BE2C (cell line): Measurements from ENCODE around the gene DTHD1.

Experiments
- DNase-seq: peaks from one replicate; pipeline ENCODE4 v3.0.0-alpha.2; 2020
- H3K27me3 ChIP-seq: fragments of 250-450 bp; sonication (Bioruptor Pico); 2 replicates; pipeline ENCODE4 v1.5.1; 2020; ENCODE audit warnings: mild to moderate bottlenecking
- H3K36me3 ChIP-seq: fragments of 250-450 bp; sonication (Bioruptor Pico); 2 replicates; pipeline ENCODE4 v1.5.1; 2020; ENCODE audit warnings: mild to moderate bottlenecking
- H3K4me1 ChIP-seq: fragments of 250-450 bp; sonication (Bioruptor Pico); 2 replicates; pipeline ENCODE4 v1.5.1; 2020
- H3K4me3 ChIP-seq: 2 replicates; pipeline ENCODE4 v1.5.1; 2011; ENCODE audit warnings: low read depth, low read length
- H3K9me3 ChIP-seq: fragments of 250-450 bp; sonication (Bioruptor Pico); 2 replicates; pipeline ENCODE4 v1.5.1; 2020
- CTCF ChIP-seq: IDR thresholded peaks from 2 replicates; pipeline ENCODE4 v1.5.1; 2012; ENCODE audit warnings: mild to moderate bottlenecking, low read depth, low read length

DTHD1 gene

DNA sequence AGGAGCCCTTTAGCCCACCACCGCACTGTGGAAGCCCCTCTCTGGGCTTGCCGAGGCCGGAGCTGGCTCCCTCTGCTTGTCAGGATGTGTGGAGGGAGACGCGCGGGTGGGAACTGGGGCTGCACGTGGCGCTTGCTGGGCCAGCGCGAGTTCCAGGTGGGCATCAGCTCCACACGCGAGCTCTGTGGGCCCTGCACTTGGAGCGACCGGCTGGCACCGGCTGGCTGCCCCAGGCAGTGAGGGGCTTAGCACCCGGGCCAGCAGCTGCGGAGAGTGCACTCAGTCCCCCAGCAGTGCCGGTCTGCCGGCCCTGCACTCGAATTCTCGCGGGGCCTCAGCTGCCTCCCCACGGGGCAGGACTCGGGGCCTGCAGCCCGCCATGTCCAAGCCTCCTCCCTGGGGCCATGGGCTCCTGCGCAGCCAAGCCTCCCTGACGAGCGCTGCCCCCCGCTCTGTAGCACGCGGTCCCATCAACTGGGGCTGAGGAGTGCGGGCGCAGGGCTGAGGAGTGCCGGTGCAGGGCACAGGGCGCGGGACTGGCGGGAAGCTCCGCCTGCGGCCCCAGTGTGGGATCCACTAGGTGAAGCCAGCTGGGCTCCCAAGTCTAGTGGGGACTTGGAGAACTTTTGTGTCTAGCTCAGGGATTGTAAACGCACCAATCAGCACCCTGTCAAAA is 93.6 kb downstream of the DTHD1 start:
- Histone ChIP-seq H3K36me3 (no peaks in the 10 kb centered on the region), H3K4me3 (no peak overlapping the region), H3K4me1 (no peaks in the 10 kb centered on the region), H3K27me3 (no peaks in the 10 kb centered on the region), H3K9me3 (no peaks in the 10 kb centered on the region)
- DNase-seq = no peak
- no peak for TF ChIP-seq CTCF

- Histone ChIP-seq H3K4me3 (no peak overlapping the region), H3K36me3 (no peaks in the 10 kb centered on the region)
- no peak for TF ChIP-seq CTCF
Observed at GRCh38 chr4:36385951-36386571, 104.6 kb downstream of the DTHD1 start.

GRCh38 chr4:36386691-36387090 is 105.3 kb downstream of the DTHD1 start:
- Histone ChIP-seq H3K4me1 (no peaks in the 10 kb centered on the region), H3K4me3 (no peak overlapping the region), H3K36me3 (no peaks in the 10 kb centered on the region), H3K27me3 (no peaks in the 10 kb centered on the region), H3K9me3 (no peaks in the 10 kb centered on the region)
- DNase-seq = no peak
- TF ChIP-seq CTCF = no peak

More at GRCh38 chr4:36385951-36386571, 104.6 kb downstream of the DTHD1 start:
- no peak for DNase-seq
- H3K9me3 ChIP-seq = no peaks in the 10 kb centered on the region
- no peaks in the 10 kb centered on the region for H3K27me3 ChIP-seq
- no peaks in the 10 kb centered on the region for H3K4me1 ChIP-seq

DNA sequence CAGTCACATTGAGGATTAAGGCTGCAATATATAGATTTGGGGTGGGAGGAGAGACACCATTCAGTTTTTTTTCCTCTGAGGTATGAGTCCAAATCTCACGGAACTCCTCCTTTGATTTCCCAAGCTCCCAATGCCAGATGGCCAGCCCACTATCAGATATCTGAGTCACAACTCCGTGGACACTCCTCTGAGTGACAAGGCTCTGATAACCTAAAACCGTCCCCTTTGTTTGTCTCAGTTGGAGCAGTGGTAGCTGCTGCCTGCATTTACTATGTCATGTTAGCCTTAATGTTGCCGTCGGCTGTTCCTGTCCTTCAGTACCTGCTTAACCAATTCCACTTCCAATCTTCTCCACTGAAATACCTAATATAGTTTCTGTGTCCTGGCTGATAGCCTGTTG is 107.3 kb downstream of the DTHD1 start:
- H3K4me1 ChIP-seq = no peaks in the 10 kb centered on the region
- no peaks in the 10 kb centered on the region for H3K9me3 ChIP-seq
- no peak for TF ChIP-seq CTCF
- no peaks in the 10 kb centered on the region for H3K27me3 ChIP-seq
- H3K36me3 ChIP-seq = no peaks in the 10 kb centered on the region
- no peak overlapping the region for H3K4me3 ChIP-seq
- no peak for DNase-seq

DNA sequence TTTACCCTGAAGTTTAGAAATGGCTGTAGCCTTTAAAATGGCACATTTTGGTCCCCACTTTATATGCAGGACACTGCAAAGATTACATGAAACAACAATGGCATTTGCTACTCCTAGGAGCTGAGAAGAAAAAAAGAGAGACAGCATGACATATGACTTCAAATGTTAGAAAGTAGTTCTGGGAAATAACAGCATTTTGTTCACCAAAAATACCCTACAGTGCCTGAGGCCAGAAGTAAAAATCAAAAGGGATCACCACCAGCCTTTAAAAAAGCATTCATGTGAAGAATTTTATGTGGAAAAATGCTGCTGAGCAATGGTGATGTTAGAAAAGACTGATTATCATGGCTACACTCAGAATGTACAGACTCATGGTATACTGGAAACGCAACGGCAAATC is 110.0 kb downstream of the DTHD1 start:
- TF ChIP-seq CTCF = no peak
- DNase-seq = no peak
- no peaks in the 10 kb centered on the region for H3K27me3 ChIP-seq
- no peaks in the 10 kb centered on the region for H3K4me1 ChIP-seq
- H3K9me3 ChIP-seq = no peaks in the 10 kb centered on the region
- H3K4me3 ChIP-seq = no peak overlapping the region
- no peaks in the 10 kb centered on the region for H3K36me3 ChIP-seq

- no peak for DNase-seq
- Histone ChIP-seq H3K9me3 (no peaks in the 10 kb centered on the region), H3K4me1 (no peaks in the 10 kb centered on the region), H3K36me3 (no peaks in the 10 kb centered on the region), H3K4me3 (no peak overlapping the region), H3K27me3 (no peaks in the 10 kb centered on the region)
- no peak for TF ChIP-seq CTCF
Observed at GRCh38 chr4:36392024-36392423, 110.6 kb downstream of the DTHD1 start.
